Neural progenitor cell (in vitro differentiated cells): ENCODE measurements around the gene MYOG.

Experiments used
- EZH2 ChIP-seq: fragments of 200-600 bp; sonication (generic); IDR thresholded peaks from 2 replicates; pipeline ENCODE4 v1.6.1; 2017; ENCODE audit warnings: antibody characterized with exemption, mild to moderate bottlenecking, moderate library complexity
- EZH2phosphoT487 ChIP-seq: fragments of 200-600 bp; sonication (generic); IDR thresholded peaks from 2 replicates; pipeline ENCODE4 v1.6.1; 2017; ENCODE audit warnings: antibody characterized with exemption
- TF ChIP-seq, protein P1 (sequence below): fragments of 200-600 bp; sonication (generic); IDR thresholded peaks from 2 replicates; pipeline ENCODE4 v1.5.1; 2017; ENCODE audit warnings: antibody characterized with exemption, mild to moderate bottlenecking

DNA sequence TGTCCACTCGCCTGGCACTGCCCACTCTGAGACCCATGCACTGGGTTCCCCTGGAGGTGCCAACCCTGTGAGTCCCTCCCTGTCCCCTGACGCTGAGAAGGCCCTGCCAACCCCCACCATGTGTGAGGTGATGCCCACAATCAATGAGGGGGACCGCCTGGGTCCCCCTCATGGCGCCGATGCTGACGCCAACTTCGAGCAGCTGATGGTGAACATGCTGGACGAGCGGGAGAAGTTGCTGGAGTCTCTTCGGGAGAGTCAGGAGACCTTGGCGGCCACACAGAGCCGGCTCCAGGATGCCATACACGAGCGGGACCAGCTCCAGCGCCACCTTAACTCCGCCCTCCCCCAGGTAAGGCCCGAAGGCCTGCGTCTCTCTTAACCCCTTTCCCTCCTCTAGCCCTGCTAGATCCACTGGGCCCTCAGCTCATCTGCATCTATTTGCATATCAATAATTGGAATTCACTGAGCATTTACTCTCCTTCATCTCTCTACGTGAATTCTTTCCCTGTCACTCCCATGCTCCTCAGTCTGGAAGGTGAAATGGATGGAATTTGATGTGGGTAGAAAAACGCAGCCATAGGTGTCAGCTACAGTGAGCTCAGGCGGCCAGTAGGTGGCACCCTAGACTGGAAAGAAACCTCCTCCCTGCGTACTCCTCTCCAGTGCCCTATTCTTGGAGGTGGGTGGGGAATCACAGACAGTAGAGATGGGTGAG is 46.8 kb downstream of the MYOG start:
- TF ChIP-seq, protein P1, sequence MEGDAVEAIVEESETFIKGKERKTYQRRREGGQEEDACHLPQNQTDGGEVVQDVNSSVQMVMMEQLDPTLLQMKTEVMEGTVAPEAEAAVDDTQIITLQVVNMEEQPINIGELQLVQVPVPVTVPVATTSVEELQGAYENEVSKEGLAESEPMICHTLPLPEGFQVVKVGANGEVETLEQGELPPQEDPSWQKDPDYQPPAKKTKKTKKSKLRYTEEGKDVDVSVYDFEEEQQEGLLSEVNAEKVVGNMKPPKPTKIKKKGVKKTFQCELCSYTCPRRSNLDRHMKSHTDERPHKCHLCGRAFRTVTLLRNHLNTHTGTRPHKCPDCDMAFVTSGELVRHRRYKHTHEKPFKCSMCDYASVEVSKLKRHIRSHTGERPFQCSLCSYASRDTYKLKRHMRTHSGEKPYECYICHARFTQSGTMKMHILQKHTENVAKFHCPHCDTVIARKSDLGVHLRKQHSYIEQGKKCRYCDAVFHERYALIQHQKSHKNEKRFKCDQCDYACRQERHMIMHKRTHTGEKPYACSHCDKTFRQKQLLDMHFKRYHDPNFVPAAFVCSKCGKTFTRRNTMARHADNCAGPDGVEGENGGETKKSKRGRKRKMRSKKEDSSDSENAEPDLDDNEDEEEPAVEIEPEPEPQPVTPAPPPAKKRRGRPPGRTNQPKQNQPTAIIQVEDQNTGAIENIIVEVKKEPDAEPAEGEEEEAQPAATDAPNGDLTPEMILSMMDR, result peak; percentile 91
- TF ChIP-seq EZH2 (no peak), EZH2phosphoT487 (no peak)
